ENCODE data around the gene CRABP2. TPM values are rescaled to one million over a fixed set of nuclear protein-coding genes. Genes with fewer than 3 reads are reported as not detected.

The CRABP2 gene
- total and polyA plus RNA-seq, 2 of the 4 experiments (the other 2 are of a cell fraction) = 6.3 to 15.7 TPM

DNA sequence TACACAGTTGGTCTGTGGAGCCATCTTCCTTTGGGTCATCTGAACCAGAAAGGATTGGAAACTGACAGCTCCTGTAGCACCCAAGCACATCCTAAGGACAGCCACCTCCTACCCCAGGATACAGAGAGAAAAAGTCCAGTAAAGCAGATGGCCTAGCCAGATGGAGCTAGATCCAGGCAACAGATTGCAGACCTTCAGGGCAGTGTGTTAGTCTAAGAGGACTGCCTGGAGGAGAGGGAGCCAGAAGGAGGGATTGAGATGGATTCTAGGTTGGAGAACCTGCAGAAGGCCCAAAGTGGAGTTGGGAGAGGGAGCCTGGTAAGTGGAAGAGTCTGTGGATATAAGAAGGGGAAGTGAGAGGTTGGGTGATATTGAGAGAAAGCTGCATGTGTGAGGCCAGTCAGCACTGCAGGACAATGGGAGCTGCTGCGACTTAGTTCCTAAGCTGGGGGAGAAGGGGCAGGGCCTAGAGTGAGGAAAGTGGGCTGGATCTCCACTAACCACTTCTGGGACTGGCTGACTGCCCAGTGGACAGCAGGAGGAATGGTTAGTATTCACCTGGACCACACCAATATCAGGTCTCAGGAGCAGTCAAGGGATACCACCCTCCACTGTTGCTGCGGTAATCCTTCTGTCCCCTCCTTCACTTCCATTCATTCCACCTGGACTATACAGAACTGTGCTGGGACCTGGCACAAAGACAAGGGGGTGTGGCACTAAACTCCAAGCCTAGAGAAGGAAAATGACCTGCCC is 50.1 kb downstream of the CRABP2 start:
- Histone ChIP-seq H3K14ac (replicated peaks; ENCODE audit: low read depth, low read length) (no peak overlapping the region), H3K27ac (ENCODE audit: insufficient read depth, low read length) (no peak overlapping the region), H4K5ac (ENCODE audit: low read depth, low read length) (no peak overlapping the region), H3K4me3 (ENCODE audit: insufficient read depth, low read depth, low read length) (no peak overlapping the region), H3K4ac (ENCODE audit: low read depth, low read length) (no peak overlapping the region), H3K18ac (ENCODE audit: low read depth, low read length) (no peak overlapping the region), H3K9me1 (ENCODE audit: insufficient read depth, low read length) (peaks cover 2% of the 10 kb centered on the region), H2BK5ac (ENCODE audit: low read depth, low read length, poor library complexity, severe bottlenecking) (no peak overlapping the region), H2BK20ac (ENCODE audit: low read depth, low read length) (no peak overlapping the region), H3K23ac (ENCODE audit: low read depth, low read length) (no peak overlapping the region), H4K20me1 (ENCODE audit: insufficient read depth, low read length) (0 out of 2 replicates have a peak, but pooled peaks cover 8% of the 10 kb centered on the region), H4K91ac (ENCODE audit: insufficient read depth, low read depth, low read length) (no peak overlapping the region), H2BK15ac (ENCODE audit: low read depth, low read length) (no peak overlapping the region), H2AFZ (replicated peaks; ENCODE audit: low read length, poor library complexity) (no peak overlapping the region), H3K9me3 (ENCODE audit: control insufficient read depth, insufficient read depth, low read length) (no peaks in the 10 kb centered on the region), H4K8ac (ENCODE audit: low read depth in 2 of 2, low read length in 2 of 2) (no peak overlapping the region), H3K56ac (ENCODE audit: extremely low read depth, insufficient read depth, low read length) (no peak overlapping the region), H3K4me1 (ENCODE audit: control insufficient read depth, insufficient read depth, low read length) (peaks cover 6% of the 10 kb centered on the region), H3K79me1 (ENCODE audit: low read depth in 1 of 2, low read length in 2 of 2) (peaks cover 0 to 1% of the 10 kb centered on the region in 2 experiments; a peak in 2 of 4 replicates), H3K36me3 (ENCODE audit: control insufficient read depth, insufficient read depth, low read length) (no peaks in the 10 kb centered on the region), H2AK9ac (replicated peaks; ENCODE audit: low read depth, low read length, poor library complexity) (no peak overlapping the region), H2BK120ac (ENCODE audit: low read depth, low read length) (no peak overlapping the region), H3K27me3 (ENCODE audit: control insufficient read depth, insufficient read depth, low read length) (peaks cover 48% of the 10 kb centered on the region), H3K9ac (ENCODE audit: low read depth, low read length) (no peak overlapping the region), H3K4me2 (ENCODE audit: low read depth, low read length) (no peak overlapping the region), H2AK5ac (ENCODE audit: low read depth, low read length) (no peak overlapping the region)
- CTCF ChIA-PET = interaction anchor here (1.0 kb wide), 1 partner anchor 22 kb away, joined by 3 read pairs; the partner anchor contains the start of gene NES
- intact Hi-C loops (cut with micrococcal nuclease) = no loop called here
- in situ Hi-C loops (cut with MboI; ENCODE audit: low sequenced_read_pairs) = loop anchor here (5.0 kb wide), 1 partner anchor 33 kb away; no protein-coding TSS in a partner anchor
- no peak for ATAC-seq (ENCODE audit: low read depth)
- no TSS peak for BruUV-seq (replicated peaks)
- DNase-seq = no peak
- POLR2A ChIA-PET (ENCODE audit: unreplicated experiment) = no interaction called here
- no peak for TF ChIP-seq POLR2A (IDR thresholded peaks at IDR 0.05; ENCODE audit: low read depth, low read length)
- TF ChIP-seq, protein P1, sequence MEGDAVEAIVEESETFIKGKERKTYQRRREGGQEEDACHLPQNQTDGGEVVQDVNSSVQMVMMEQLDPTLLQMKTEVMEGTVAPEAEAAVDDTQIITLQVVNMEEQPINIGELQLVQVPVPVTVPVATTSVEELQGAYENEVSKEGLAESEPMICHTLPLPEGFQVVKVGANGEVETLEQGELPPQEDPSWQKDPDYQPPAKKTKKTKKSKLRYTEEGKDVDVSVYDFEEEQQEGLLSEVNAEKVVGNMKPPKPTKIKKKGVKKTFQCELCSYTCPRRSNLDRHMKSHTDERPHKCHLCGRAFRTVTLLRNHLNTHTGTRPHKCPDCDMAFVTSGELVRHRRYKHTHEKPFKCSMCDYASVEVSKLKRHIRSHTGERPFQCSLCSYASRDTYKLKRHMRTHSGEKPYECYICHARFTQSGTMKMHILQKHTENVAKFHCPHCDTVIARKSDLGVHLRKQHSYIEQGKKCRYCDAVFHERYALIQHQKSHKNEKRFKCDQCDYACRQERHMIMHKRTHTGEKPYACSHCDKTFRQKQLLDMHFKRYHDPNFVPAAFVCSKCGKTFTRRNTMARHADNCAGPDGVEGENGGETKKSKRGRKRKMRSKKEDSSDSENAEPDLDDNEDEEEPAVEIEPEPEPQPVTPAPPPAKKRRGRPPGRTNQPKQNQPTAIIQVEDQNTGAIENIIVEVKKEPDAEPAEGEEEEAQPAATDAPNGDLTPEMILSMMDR (conservative IDR thresholded peaks at IDR 0.05; ENCODE audit: low read depth, low read length) = no peak
- TF ChIP-seq CEBPB (IDR thresholded peaks at IDR 0.05; ENCODE audit: low read depth, low read length) = no peak
- TF ChIP-seq MAZ (IDR thresholded peaks at IDR 0.05; ENCODE audit: borderline replicate concordance, low read depth, low read length) = no peak
- no peak for TF ChIP-seq NFE2L2 (IDR thresholded peaks at IDR 0.05; ENCODE audit: low read depth, low read length)
- TF ChIP-seq BHLHE40 (IDR thresholded peaks at IDR 0.05; ENCODE audit: low read depth, low read length) = no peak
- no peak for TF ChIP-seq CHD1 (IDR thresholded peaks at IDR 0.05; ENCODE audit: low read depth, low read length)
- TF ChIP-seq RFX5 (IDR thresholded peaks at IDR 0.05; ENCODE audit: low read depth, low read length) = no peak
- dilution Hi-C loops (cut with HindIII; ENCODE audit: low sequenced_read_pairs, unreplicated experiment) = no loop called here
- no CpG with 5 or more reads among the region's 2 CpGs for WGBS, 2 experiments (ENCODE audit: extremely low coverage in 2 of 2, insufficient read length in 1 of 2)
